ENCODE results near the gene PLA2G4C.

PLA2G4C gene

DNA sequence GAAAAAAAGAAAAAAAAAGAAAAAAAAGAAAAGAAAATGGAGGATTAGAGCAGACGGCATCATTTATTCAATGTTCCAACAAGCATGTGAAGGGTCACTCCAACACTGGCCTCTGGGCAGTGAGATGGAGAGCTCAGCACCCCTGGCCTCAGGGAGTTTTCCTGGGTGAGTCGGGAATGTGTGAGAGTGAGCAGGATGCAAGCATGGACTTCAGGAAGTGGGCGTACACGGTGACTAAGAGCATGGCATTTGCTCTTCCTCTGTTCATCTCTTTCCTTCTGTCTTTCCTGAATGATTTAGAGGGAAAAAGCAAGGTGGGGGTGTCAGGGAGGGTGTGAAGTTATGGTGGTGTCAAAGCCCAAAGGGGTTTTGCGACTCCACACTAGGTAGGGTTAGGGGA lies 66.1 kb downstream of the PLA2G4C start:
- H3K27ac ChIP-seq (ENCODE audit: low read depth, low read length), result no peak overlapping the region
- H3K4me2 ChIP-seq (ENCODE audit: low read length), result no peak overlapping the region
- no peaks in the 10 kb centered on the region for H3K9me2 ChIP-seq (replicated peaks; ENCODE audit: control insufficient read depth, low read length)
- peaks cover 3% of the 10 kb centered on the region; the same call in 1 of the 2 replicates for H3K9me3 ChIP-seq (ENCODE audit: control insufficient read depth, insufficient read depth, low read length)
- H3K4me1 ChIP-seq (ENCODE audit: control insufficient read depth, low read length), result no peaks in the 10 kb centered on the region
- H3F3A ChIP-seq (ENCODE audit: control insufficient read depth, insufficient read depth), result no peaks in the 10 kb centered on the region
- no peaks in the 10 kb centered on the region for H3K27me3 ChIP-seq (ENCODE audit: control insufficient read depth, low read length)
- H3K79me2 ChIP-seq (ENCODE audit: control insufficient read depth, low read length), result no peaks in the 10 kb centered on the region
- H3K4me3 ChIP-seq (ENCODE audit: low read length), result no peak overlapping the region
- TF ChIP-seq, protein P1, sequence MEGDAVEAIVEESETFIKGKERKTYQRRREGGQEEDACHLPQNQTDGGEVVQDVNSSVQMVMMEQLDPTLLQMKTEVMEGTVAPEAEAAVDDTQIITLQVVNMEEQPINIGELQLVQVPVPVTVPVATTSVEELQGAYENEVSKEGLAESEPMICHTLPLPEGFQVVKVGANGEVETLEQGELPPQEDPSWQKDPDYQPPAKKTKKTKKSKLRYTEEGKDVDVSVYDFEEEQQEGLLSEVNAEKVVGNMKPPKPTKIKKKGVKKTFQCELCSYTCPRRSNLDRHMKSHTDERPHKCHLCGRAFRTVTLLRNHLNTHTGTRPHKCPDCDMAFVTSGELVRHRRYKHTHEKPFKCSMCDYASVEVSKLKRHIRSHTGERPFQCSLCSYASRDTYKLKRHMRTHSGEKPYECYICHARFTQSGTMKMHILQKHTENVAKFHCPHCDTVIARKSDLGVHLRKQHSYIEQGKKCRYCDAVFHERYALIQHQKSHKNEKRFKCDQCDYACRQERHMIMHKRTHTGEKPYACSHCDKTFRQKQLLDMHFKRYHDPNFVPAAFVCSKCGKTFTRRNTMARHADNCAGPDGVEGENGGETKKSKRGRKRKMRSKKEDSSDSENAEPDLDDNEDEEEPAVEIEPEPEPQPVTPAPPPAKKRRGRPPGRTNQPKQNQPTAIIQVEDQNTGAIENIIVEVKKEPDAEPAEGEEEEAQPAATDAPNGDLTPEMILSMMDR (IDR thresholded peaks at IDR 0.05; ENCODE audit: low read depth, low read length, poor library complexity, severe bottlenecking), result no peak
- no peak for TF ChIP-seq EZH2phosphoT487 (IDR thresholded peaks at IDR 0.05; ENCODE audit: borderline replicate concordance, low read length)
- H3K36me3 ChIP-seq (ENCODE audit: control insufficient read depth, low read length), result no peaks in the 10 kb centered on the region
- H4K20me1 ChIP-seq (ENCODE audit: control insufficient read depth, insufficient read depth, low read depth, low read length), result no peaks in the 10 kb centered on the region

DNA sequence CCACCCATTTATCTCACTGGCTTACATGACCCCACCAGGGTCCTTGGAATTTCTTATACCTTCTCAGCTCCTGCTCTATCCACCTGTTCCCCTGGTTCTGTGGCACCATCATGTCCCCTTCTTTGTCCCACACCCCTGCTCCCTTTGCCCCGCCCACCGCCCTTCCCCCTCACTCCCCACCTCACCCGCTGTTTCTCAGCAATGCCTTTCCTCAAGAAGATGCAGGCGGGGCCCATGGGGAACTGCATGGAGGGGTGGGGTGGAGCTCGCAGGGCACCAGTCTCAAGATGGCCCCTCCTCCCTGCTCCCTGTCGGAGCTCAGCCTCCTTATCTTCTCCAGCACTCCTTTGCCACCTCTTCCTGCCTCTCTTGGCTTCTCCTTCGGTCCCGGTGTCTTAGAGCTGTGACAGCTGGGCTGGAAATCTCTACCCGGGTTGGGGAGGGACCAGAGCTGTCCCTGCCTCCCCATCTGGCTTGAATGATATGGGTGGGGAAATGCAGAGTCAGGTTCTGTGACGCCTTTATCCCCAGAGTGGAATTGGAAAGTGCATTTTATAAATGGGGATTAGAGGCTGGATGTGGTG lies 66.8 kb downstream of the PLA2G4C start, which contains the start of gene CABP5:
Gene CABP5, minus strand, starts transcription at position 405 of the 584 bp plus-strand sequence. Its CDS starts 157 bp downstream, at position 248.
- Histone ChIP-seq H3K27me3 (ENCODE audit: control insufficient read depth, low read length) (no peaks in the 10 kb centered on the region), H3K79me2 (ENCODE audit: control insufficient read depth, low read length) (no peaks in the 10 kb centered on the region), H3K36me3 (ENCODE audit: control insufficient read depth, low read length) (no peaks in the 10 kb centered on the region), H3F3A (ENCODE audit: control insufficient read depth, insufficient read depth) (no peaks in the 10 kb centered on the region), H3K4me2 (ENCODE audit: low read length) (no peak within 1 kb of the TSS), H3K9me2 (replicated peaks; ENCODE audit: control insufficient read depth, low read length) (no peaks in the 10 kb centered on the region), H3K9me3 (ENCODE audit: control insufficient read depth, insufficient read depth, low read length) (peaks cover 3% of the 10 kb centered on the region; the same call in 1 of the 2 replicates), H3K4me3 (ENCODE audit: low read length) (no peak within 1 kb of the TSS), H3K4me1 (ENCODE audit: control insufficient read depth, low read length) (no peaks in the 10 kb centered on the region), H3K27ac (ENCODE audit: low read depth, low read length) (no peak within 1 kb of the TSS), H4K20me1 (ENCODE audit: control insufficient read depth, insufficient read depth, low read depth, low read length) (no peaks in the 10 kb centered on the region)
- TF ChIP-seq, protein P1 (IDR thresholded peaks at IDR 0.05; ENCODE audit: low read depth, low read length, poor library complexity, severe bottlenecking), result no peak
- TF ChIP-seq EZH2phosphoT487 (IDR thresholded peaks at IDR 0.05; ENCODE audit: borderline replicate concordance, low read length), result no peak

DNA sequence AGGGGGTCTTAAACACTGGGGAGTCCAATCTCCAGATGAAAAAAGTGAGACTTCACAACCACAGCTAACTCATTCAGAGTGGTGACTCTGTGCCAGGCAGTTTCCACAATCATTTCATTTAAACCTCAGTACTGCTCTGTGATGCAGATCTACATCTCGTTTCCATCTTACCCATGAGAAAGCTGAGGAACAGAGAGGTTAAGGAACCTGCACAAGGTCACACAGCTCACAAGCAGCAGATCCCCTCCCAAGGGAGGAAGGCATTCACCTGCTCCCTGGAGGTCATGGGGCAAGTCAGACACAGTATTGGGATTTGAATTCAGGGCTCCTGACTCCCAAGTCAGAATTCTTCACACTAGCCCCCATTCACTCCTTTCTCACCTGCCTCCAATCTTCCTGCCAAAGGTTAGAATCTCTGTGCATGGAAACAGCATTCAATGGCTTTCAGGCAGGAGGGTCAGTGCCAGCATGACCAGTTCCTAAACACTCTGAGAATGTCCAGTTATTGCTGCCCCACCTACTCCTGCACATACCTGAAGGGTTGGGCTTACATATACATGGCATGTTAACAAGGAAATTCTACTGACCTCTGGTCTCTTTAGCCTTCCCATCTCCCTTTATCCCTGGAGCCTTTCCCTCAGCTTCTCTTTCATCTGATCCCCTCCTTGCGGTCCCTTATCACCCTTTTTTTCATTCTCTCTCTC lies 68.6 kb downstream of the PLA2G4C start:
- H3F3A ChIP-seq (ENCODE audit: control insufficient read depth, insufficient read depth), result no peaks in the 10 kb centered on the region
- no peak overlapping the region for H3K4me2 ChIP-seq (ENCODE audit: low read length)
- H3K9me2 ChIP-seq (replicated peaks; ENCODE audit: control insufficient read depth, low read length), result no peaks in the 10 kb centered on the region
- H3K79me2 ChIP-seq (ENCODE audit: control insufficient read depth, low read length), result no peaks in the 10 kb centered on the region
- no peaks in the 10 kb centered on the region for H4K20me1 ChIP-seq (ENCODE audit: control insufficient read depth, insufficient read depth, low read depth, low read length)
- H3K27ac ChIP-seq (ENCODE audit: low read depth, low read length), result no peak overlapping the region
- H3K4me3 ChIP-seq (ENCODE audit: low read length), result no peak overlapping the region
- no peaks in the 10 kb centered on the region for H3K36me3 ChIP-seq (ENCODE audit: control insufficient read depth, low read length)
- H3K9me3 ChIP-seq (ENCODE audit: control insufficient read depth, insufficient read depth, low read length), result peaks cover 3% of the 10 kb centered on the region; the same call in 1 of the 2 replicates
- H3K27me3 ChIP-seq (ENCODE audit: control insufficient read depth, low read length), result no peaks in the 10 kb centered on the region
- H3K4me1 ChIP-seq (ENCODE audit: control insufficient read depth, low read length), result no peaks in the 10 kb centered on the region
- no peak for TF ChIP-seq EZH2phosphoT487 (IDR thresholded peaks at IDR 0.05; ENCODE audit: borderline replicate concordance, low read length)
- TF ChIP-seq, protein P1 (IDR thresholded peaks at IDR 0.05; ENCODE audit: low read depth, low read length, poor library complexity, severe bottlenecking), result no peak
